ENCODE results near the gene TUBA4A.

DNA sequence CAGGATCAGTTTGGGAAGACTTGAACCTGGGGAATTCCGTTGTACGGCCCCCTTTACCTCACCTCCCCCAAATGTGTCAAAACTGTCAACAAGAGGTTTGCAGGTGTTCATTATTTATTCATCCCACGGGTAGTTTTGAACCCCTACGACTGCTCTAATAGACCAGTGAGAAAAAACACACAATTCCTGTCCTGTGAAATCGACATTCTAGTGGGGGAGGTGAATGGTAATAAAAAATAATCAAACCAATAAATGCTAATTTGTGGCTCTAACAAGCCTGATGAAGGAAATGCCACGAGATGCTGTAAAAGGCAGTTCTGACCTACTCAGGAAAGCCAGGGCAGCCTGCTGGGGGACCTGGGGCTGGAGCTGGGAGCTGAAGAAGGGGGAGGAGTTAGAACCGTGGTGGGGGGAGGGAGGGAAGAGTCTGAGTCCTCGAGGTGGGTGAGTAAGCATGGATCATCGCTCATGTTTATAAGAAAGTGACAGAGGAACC lies 25.0 kb upstream of the TUBA4A start:
- TF ChIP-seq, protein P1, sequence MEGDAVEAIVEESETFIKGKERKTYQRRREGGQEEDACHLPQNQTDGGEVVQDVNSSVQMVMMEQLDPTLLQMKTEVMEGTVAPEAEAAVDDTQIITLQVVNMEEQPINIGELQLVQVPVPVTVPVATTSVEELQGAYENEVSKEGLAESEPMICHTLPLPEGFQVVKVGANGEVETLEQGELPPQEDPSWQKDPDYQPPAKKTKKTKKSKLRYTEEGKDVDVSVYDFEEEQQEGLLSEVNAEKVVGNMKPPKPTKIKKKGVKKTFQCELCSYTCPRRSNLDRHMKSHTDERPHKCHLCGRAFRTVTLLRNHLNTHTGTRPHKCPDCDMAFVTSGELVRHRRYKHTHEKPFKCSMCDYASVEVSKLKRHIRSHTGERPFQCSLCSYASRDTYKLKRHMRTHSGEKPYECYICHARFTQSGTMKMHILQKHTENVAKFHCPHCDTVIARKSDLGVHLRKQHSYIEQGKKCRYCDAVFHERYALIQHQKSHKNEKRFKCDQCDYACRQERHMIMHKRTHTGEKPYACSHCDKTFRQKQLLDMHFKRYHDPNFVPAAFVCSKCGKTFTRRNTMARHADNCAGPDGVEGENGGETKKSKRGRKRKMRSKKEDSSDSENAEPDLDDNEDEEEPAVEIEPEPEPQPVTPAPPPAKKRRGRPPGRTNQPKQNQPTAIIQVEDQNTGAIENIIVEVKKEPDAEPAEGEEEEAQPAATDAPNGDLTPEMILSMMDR (IDR thresholded peaks at IDR 0.05) = no peak
- TF ChIP-seq POLR2A (IDR thresholded peaks at IDR 0.05) = no peak

Measured in vagina (tissue), 2 donors.